WTC11 (cell line): Measurements from ENCODE around the gene MCEMP1. TPM values are rescaled to one million over a fixed set of nuclear protein-coding genes. Genes with fewer than 3 reads are reported as not detected.

Experiments
- ATAC-seq: fragments of 200-7000 bp; cut with Tn5 transposase; 2 replicates; pipeline ENCODE4 v1.10.0; 2021; ENCODE audit warnings: mild to moderate bottlenecking, moderate library complexity
- CTCF ChIA-PET: fragments of 300-600 bp; sonication (Branson Sonifier 250); formaldehyde crosslinking; loops from one replicate; lab custom pipeline; 2021; ENCODE audit warnings: antibody characterized with exemption; lab: Charles Lee
- POLR2A ChIA-PET: fragments of 350-600 bp; sonication (Branson Sonifier 250); formaldehyde crosslinking; loops from one replicate; lab custom pipeline; 2021; ENCODE audit warnings: antibody characterized with exemption; lab: Charles Lee
- DNase-seq: peaks from one replicate; pipeline ENCODE4 v3.0.0; 2021; ENCODE audit warnings: low spot score
- H3K27ac Mint-ChIP-seq: 2 replicates; pipeline ENCODE4 v1.8.0; 2021; ENCODE audit warnings: mixed read lengths
- H3K27me3 Mint-ChIP-seq: 2 replicates; pipeline ENCODE4 v1.8.0; 2021; ENCODE audit warnings: low read depth, mild to moderate bottlenecking, moderate library complexity, mixed read lengths
- H3K36me3 Mint-ChIP-seq: 2 replicates; pipeline ENCODE4 v1.8.0; 2021; ENCODE audit warnings: mixed read lengths
- H3K4me1 Mint-ChIP-seq: 2 replicates; pipeline ENCODE4 v1.8.0; 2022; ENCODE audit warnings: mixed read lengths
- H3K4me3 Mint-ChIP-seq: 2 replicates; pipeline ENCODE4 v1.8.0; 2021; ENCODE audit warnings: mild to moderate bottlenecking, moderate library complexity, mixed read lengths
- H3K9me3 Mint-ChIP-seq: 2 replicates; pipeline ENCODE4 v1.8.0; 2021; ENCODE audit warnings: mixed read lengths
- AR ChIP-seq: fragments of 250-450 bp; sonication (Bioruptor Pico); IDR thresholded peaks from 2 replicates; pipeline ENCODE4 v1.9.0; 2021; ENCODE audit warnings: mild to moderate bottlenecking
- CTCF ChIP-seq: fragments of 200-600 bp; IDR thresholded peaks from 2 replicates; pipeline ENCODE4 v1.8.0; 2022; ENCODE audit warnings: antibody characterized with exemption
- ESRRA ChIP-seq: sonication (generic); formaldehyde crosslinking; IDR thresholded peaks from 2 replicates; pipeline ENCODE4 v1.8.1; 2022; ENCODE audit warnings: mild to moderate bottlenecking, missing genetic modification reagents, borderline replicate concordance
- IRF1 ChIP-seq: sonication (generic); formaldehyde crosslinking; IDR thresholded peaks from 2 replicates; pipeline ENCODE4 v1.8.0; 2023; ENCODE audit warnings: missing genetic modification reagents
- MLX ChIP-seq: sonication (generic); formaldehyde crosslinking; IDR thresholded peaks from 2 replicates; pipeline ENCODE4 v1.8.1; 2023; ENCODE audit warnings: mild to moderate bottlenecking, missing genetic modification reagents, moderate library complexity
- NFYB ChIP-seq: sonication (generic); formaldehyde crosslinking; conservative IDR thresholded peaks from 2 replicates; pipeline ENCODE4 v1.8.0; 2022; ENCODE audit warnings: low read depth, missing genetic modification reagents
- NR3C1 ChIP-seq: sonication (generic); formaldehyde crosslinking; conservative IDR thresholded peaks from 2 replicates; pipeline ENCODE4 v1.8.1; 2023; ENCODE audit warnings: low read depth, mild to moderate bottlenecking, missing genetic modification reagents
- PRDM15 ChIP-seq: sonication (generic); formaldehyde crosslinking; IDR thresholded peaks from 2 replicates; pipeline ENCODE4 v1.8.0; 2022; ENCODE audit warnings: missing genetic modification reagents
- TCF7 ChIP-seq: sonication (generic); formaldehyde crosslinking; IDR thresholded peaks from 2 replicates; pipeline ENCODE4 v1.8.0; 2022; ENCODE audit warnings: mild to moderate bottlenecking, low read depth, missing genetic modification reagents, moderate library complexity
- TEAD1 ChIP-seq: sonication (generic); formaldehyde crosslinking; IDR thresholded peaks from 2 replicates; pipeline ENCODE4 v1.8.0; 2022; ENCODE audit warnings: mild to moderate bottlenecking, missing genetic modification reagents
- TEAD4 ChIP-seq: sonication (generic); formaldehyde crosslinking; IDR thresholded peaks from 2 replicates; pipeline ENCODE4 v1.8.0; 2022; ENCODE audit warnings: mild to moderate bottlenecking, missing genetic modification reagents
- ZNF416 ChIP-seq: fragments of 250-450 bp; sonication (Bioruptor Pico); IDR thresholded peaks from 2 replicates; pipeline ENCODE4 v1.9.0; 2021; ENCODE audit warnings: mild to moderate bottlenecking, inconsistent platforms
- ZSCAN18 ChIP-seq: fragments of 250-450 bp; sonication (Bioruptor Pico); IDR thresholded peaks from 2 replicates; pipeline ENCODE4 v2.1.2; 2022; ENCODE audit warnings: mild to moderate bottlenecking, moderate library complexity
- total RNA-seq: library from RNA; stranded (reverse); gene quantifications from 3 replicates; pipeline ENCODE4 v1.2.3, GENCODE V29; 2021

The MCEMP1 gene
- total RNA-seq, 1 experiment from 2014 or later = not detected

- ChIA-PET POLR2A (no interaction called here), CTCF (interaction anchor here (1.9 kb wide), 1 partner anchor 119 kb away, joined by 5 read pairs; no protein-coding TSS in a partner anchor)
- TF ChIP-seq ZNF416 (no peak), NFYB (no peak), NR3C1 (CRISPR knock-in tag) (no peak), TEAD1 (no peak)
- Mint-ChIP-seq H3K4me1 (peaks cover 11% of the 10 kb centered on the region), H3K9me3 (no peaks in the 10 kb centered on the region), H3K36me3 (peaks cover 14% of the 10 kb centered on the region), H3K27ac (no peak overlapping the region), H3K27me3 (no peaks in the 10 kb centered on the region; the same call in 1 of the 2 replicates), H3K4me3 (no peak overlapping the region)
- ATAC-seq (no peak), DNase-seq (no peak)
These were observed 10.3 kb downstream of the MCEMP1 start for GRCh38 chr19:7687177-7687576.

- peaks cover 11% of the 10 kb centered on the region for H3K4me1 Mint-ChIP-seq
- no peak for DNase-seq
- no peak overlapping the region for H3K27ac Mint-ChIP-seq
- H3K27me3 Mint-ChIP-seq = no peaks in the 10 kb centered on the region; the same call in 1 of the 2 replicates
- POLR2A ChIA-PET = no interaction called here
- TF ChIP-seq PRDM15 = no peak
- no peak for TF ChIP-seq AR (CRISPR knock-in tag)
- no peak for TF ChIP-seq CTCF
- no peak for TF ChIP-seq ESRRA (CRISPR knock-in tag)
- TF ChIP-seq TCF7 (CRISPR knock-in tag) = no peak
- no peak for TF ChIP-seq ZSCAN18 (CRISPR knock-in tag)
- TF ChIP-seq MLX (CRISPR knock-in tag) = no peak
- no peak for TF ChIP-seq IRF1 (CRISPR knock-in tag)
- TF ChIP-seq TEAD4 (CRISPR knock-in tag) = no peak
- no peak for TF ChIP-seq NFYB
- TF ChIP-seq, all 79 proteins: peak for 0
- CTCF ChIA-PET = interaction anchor here (1.7 to 1.9 kb wide), 2 partner anchors 8 to 121 kb away, joined by 5 to 10 read pairs; partner anchors contain the start of gene TRAPPC5
- no peak overlapping the region for H3K4me3 Mint-ChIP-seq
- no peaks in the 10 kb centered on the region for H3K9me3 Mint-ChIP-seq
- ATAC-seq = no peak
- peaks cover 3% of the 10 kb centered on the region for H3K36me3 Mint-ChIP-seq
These were observed 12.3 kb downstream of the MCEMP1 start for GRCh38 chr19:7689165-7689564.
